Right lobe of liver (tissue), 6 donors: ENCODE measurements around the gene ARAF. TPM values are rescaled to one million over a fixed set of nuclear protein-coding genes. Genes with fewer than 3 reads are reported as not detected.

Source experiments
- ATAC-seq, 4 donors: fragments of 200-7000 bp; cut with Tn5 transposase; one replicate each; pipeline ENCODE4 v1.9.1; 2020; ENCODE audit warnings: mild to moderate bottlenecking in 4 of 4, moderate library complexity in 4 of 4
- DNase-seq, 3 donors: peaks; one replicate each; pipeline ENCODE4 v3.0.0-alpha.2; 2020
- H3K27ac ChIP-seq, 3 donors: fragments of 200-600 bp; one replicate each; pipeline ENCODE4 v1.8.0; 2022
- H3K27me3 ChIP-seq, 2 donors: fragments of 200-600 bp; one replicate each; pipeline ENCODE4 v1.8.0; 2022
- H3K36me3 ChIP-seq, 4 donors: fragments of 200-600 bp; sonication (generic) in 1 of 4; one replicate each; pipeline versions ENCODE4 v1.5.1 to v1.8.0; 2017 to 2022; ENCODE audit warnings: control low read depth in 1 of 4
- H3K4me1 ChIP-seq, 4 donors: fragments of 200-600 bp; sonication (generic) in 1 of 4; one replicate each; pipeline versions ENCODE4 v1.5.1 to v1.8.0; 2017 to 2022; ENCODE audit warnings: control low read depth in 1 of 4
- H3K4me3 ChIP-seq, 3 donors: fragments of 200-600 bp; one replicate each; pipeline ENCODE4 v1.8.0; 2022
- H3K9me3 ChIP-seq, 4 donors: fragments of 200-600 bp; sonication (generic) in 1 of 4; one replicate each; pipeline versions ENCODE4 v1.5.1 to v1.8.0; 2017 to 2022; ENCODE audit warnings: control low read depth in 1 of 4
- POLR2A ChIP-seq: fragments of 450-650 bp; IDR thresholded peaks from one replicate; pipeline ENCODE4 v1.6.1; 2017; ENCODE audit warnings: antibody characterized with exemption, mild to moderate bottlenecking
- WGBS: methylation state at CpG from one replicate; pipeline ENCODE4 v1.1.6; 2018; ENCODE audit warnings: low coverage, low lambda C conversion rate; ENCODE audit not compliant: insufficient coverage; ENCODE audit errors: missing lambda C conversion rate; 5-methylcytosine and 5-hydroxymethylcytosine counted together
- intact Hi-C, 2 donors: fragments of 100-400 bp; cut with DNase I; formaldehyde crosslinking; loops; one replicate each; pipeline versions ENCODE4 v1.11.2 to v1.14.1; 2022
- total RNA-seq, 6 experiments: library from RNA; depleted of rRNA in 2 of 6; stranded (reverse); fragments of >200 nt in 2 of 6; fragmentation: NEBNext Ultra II Directional in 3 of 6; extraction: Animal tissue kit (Norgen Biotek cat#: 25700) in 3 of 6; gene quantifications; one replicate each; pipeline versions ENCODE4 v1.1.0 to v1.2.4, GENCODE V29; 2016 to 2023
- TF ChIP-seq, protein P1 (sequence below), 4 donors: fragments of 200-600 bp in 3 of 4; fragments of 450-650 bp in 1 of 4; IDR thresholded peaks; one replicate each; pipeline versions ENCODE4 v1.5.1 to v1.8.0; 2016 to 2022; ENCODE audit warnings: antibody characterized with exemption in 4 of 4, mild to moderate bottlenecking in 2 of 4
- donor health status: DM: no; HTN: yes; CAD: no.
- donor health status: DM: no; HTN: no; CAD: no.
- donor health status: DM: no; HTN: no; CAD: no.
- donor health status: DM: no; HTN: yes; CAD: no.
- donor health status: DM: no; HTN: yes; CAD: no.

The ARAF gene
- total RNA-seq, 6 experiments from 2014 or later = 31.5 to 86.0 (median 54.9) TPM

DNA sequence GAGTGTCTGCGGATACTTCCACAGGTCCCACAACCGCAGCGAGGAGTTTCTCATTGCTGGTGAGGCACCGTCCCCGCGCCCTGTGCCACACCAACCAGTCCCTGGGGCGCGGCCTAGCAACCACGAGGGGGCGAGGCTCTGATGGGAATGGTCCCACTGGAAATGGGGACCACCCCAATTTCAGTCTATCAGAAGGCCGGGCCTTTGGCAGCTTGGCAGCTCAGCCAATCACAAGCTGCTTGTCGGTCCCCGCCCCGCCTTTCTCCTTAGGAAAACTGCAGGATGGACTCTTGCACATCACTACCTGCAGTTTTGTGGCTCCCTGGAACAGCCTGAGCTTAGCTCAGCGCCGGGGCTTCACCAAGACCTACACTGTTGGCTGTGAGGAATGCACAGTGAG lies 24.3 kb downstream of the ARAF start:
- Histone ChIP-seq H3K9me3 (no peaks in the 10 kb centered on the region), H3K27ac (no peak overlapping the region), H3K36me3 (no peaks in the 10 kb centered on the region), H3K27me3 (peaks cover 0 to 7% of the 10 kb centered on the region in 2 donors), H3K4me1 (no peaks in the 10 kb centered on the region), H3K4me3 (no peak overlapping the region)
- 58% methylated on average over 13 of the region's 16 CpGs for WGBS
- DNase-seq (no peak), ATAC-seq (no peak)
- no peak for TF ChIP-seq POLR2A
- TF ChIP-seq, protein P1, sequence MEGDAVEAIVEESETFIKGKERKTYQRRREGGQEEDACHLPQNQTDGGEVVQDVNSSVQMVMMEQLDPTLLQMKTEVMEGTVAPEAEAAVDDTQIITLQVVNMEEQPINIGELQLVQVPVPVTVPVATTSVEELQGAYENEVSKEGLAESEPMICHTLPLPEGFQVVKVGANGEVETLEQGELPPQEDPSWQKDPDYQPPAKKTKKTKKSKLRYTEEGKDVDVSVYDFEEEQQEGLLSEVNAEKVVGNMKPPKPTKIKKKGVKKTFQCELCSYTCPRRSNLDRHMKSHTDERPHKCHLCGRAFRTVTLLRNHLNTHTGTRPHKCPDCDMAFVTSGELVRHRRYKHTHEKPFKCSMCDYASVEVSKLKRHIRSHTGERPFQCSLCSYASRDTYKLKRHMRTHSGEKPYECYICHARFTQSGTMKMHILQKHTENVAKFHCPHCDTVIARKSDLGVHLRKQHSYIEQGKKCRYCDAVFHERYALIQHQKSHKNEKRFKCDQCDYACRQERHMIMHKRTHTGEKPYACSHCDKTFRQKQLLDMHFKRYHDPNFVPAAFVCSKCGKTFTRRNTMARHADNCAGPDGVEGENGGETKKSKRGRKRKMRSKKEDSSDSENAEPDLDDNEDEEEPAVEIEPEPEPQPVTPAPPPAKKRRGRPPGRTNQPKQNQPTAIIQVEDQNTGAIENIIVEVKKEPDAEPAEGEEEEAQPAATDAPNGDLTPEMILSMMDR (IDR thresholded peaks at IDR 0.05) = no peak
- intact Hi-C loops = no loop called here

DNA sequence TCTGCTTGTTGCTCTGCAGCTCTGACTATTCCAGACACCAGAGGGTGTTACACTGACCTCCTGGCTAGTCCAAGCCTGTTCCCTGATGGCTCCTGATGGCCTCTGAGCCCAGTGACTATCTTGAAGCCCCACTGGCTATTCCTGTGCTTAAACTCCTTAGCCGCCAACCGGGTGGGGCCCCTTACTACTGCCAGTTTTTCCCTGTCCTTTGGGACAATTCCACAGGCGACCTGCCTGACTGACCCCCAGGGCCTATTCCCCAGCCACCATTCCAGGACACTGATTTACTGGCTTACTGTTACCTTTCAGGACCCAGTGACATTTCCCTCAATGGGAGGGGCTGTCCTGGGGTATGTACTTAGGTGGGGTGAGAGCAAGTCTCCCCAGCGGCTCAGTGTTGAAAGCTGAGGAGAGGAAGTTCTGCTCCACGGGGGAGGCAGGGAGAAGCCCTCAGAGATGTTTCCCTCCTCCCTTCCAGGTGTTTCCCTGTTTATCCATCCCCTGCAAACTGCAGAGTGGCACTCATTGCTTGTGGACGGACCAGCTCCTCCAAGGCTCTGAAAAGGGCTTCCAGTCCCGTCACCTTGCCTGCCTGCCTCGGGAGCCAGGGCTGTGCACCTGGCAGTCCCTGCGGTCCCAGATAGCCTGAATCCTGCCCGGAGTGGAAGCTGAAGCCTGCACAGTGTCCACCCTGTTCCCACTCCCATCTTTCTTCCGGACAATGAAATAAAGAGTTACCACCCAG lies 25.2 kb downstream of the ARAF start:
- H3K36me3 ChIP-seq = no peaks in the 10 kb centered on the region
- H3K27ac ChIP-seq = no peak overlapping the region
- no peaks in the 10 kb centered on the region for H3K9me3 ChIP-seq
- H3K4me3 ChIP-seq = no peak overlapping the region
- peaks cover 0 to 7% of the 10 kb centered on the region in 2 donors for H3K27me3 ChIP-seq
- intact Hi-C loops = no loop called here
- DNase-seq (no peak), ATAC-seq (no peak)
- TF ChIP-seq POLR2A = no peak
- TF ChIP-seq, protein P1 (IDR thresholded peaks at IDR 0.05) = no peak
- H3K4me1 ChIP-seq = no peaks in the 10 kb centered on the region
- WGBS = 55% methylated on average over 5 of the region's 11 CpGs

DNA sequence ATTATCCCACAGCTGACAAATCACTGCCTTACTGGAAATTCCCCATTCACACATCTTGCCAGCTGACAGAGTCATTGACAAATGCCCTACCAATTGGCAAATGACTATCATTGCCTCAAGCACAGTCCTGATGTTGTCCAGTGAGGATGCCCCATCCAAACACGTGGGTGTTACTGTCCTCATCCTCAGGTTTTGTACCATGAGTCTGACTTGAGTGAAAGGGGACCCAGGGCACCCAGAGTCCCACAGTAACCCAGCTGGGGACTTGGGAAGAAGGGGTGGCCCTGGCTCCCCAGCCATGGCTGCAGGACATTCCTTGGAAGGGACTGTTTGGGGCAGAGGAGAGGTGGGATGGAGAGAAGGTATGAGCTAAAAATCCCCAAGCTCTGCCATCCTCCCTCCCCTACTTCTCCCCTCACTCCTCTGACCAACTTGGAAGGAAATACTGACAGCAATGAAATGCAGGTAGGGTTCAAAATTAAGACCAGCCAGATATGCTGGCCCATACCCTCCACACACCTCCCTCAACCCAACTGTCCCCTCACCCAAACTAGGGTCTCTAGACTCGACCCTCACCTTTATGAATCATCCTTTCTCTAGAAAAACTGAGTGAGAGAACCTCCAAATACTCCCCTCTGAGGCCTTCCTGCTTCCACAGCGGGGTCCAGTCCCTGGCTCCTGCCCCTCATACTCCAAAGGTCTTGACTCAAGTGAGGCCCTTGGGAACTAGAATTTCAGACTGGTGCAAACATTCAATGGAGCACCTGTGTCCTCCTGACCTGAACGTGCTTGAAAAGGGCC lies 26.3 kb downstream of the ARAF start:
- peak in 2 of 4 donors; percentile 19 to 50 for ATAC-seq
- Histone ChIP-seq H3K9me3 (no peaks in the 10 kb centered on the region), H3K4me3 (no peak overlapping the region), H3K27ac (no peak overlapping the region), H3K4me1 (no peaks in the 10 kb centered on the region), H3K36me3 (no peaks in the 10 kb centered on the region), H3K27me3 (no peaks in the 10 kb centered on the region)
- intact Hi-C loops = no loop called here
- DNase-seq = no peak
- WGBS = 35% methylated on average over 4 of the region's 4 CpGs
- TF ChIP-seq POLR2A = no peak

DNA sequence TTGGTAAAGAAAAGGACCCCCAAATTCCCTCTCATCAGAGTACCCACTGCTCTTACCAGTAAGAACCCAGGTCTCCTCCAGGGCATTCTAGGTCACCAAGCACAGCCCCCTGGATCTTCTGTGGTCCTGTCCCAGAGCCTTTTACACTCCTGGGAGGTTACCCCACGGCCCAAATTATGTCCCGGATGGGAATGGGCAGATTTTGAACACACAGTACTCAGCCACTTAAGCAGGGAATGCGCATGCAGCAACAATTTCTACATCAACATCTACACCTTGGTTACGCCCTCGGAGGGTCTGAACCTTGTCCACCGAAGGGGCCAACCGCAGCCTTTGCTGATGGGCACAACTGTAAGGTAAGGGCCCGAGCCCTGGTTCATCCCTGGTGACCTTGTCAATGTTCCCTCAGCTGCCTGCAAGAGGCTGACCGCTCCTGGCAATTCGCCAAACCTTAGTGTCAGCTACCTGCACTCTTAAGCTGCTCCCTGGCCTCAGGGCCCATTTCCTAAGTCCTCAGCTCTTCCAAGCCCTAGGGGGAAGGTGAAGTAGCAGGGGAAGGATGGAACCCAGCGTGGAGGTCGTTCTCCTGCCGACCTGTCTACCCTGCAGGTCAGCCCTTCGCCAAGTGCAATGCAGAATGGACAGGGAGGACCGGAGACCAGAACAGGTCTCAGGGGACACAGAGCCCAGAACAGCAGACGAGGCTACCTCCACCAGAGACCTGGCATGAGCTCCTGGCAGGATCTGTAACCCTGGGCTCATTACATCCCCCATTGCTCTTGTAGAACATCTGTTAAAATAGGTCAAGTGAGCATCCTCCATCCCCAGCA lies 27.1 kb downstream of the ARAF start:
- WGBS = 54% methylated on average over 2 of the region's 16 CpGs
- DNase-seq = no peak
- Histone ChIP-seq H3K27me3 (no peaks in the 10 kb centered on the region), H3K36me3 (no peaks in the 10 kb centered on the region), H3K4me3 (no peak overlapping the region), H3K27ac (no peak overlapping the region), H3K9me3 (no peaks in the 10 kb centered on the region), H3K4me1 (no peaks in the 10 kb centered on the region)
- ATAC-seq = no peak
- intact Hi-C loops = no loop called here
- TF ChIP-seq POLR2A = no peak
- TF ChIP-seq, protein P1 (IDR thresholded peaks at IDR 0.05) = no peak
